CD14-positive monocyte (primary cell): ENCODE data around the gene TMEM151A. TPM values are rescaled to one million over a fixed set of nuclear protein-coding genes. Genes with fewer than 3 reads are reported as not detected.

Experiments
- DNase-seq, 3 donors: peaks; one replicate each; pipeline ENCODE4 v3.0.0-alpha.2; 2011 to 2022
- H2AFZ ChIP-seq: 2 replicates; pipeline ENCODE4 v1.6.0; 2012; ENCODE audit warnings: mild to moderate bottlenecking, low read depth, low read length, inconsistent platforms; ENCODE audit not compliant: insufficient read depth, poor library complexity, severe bottlenecking
- H3K27ac ChIP-seq, 2 donors: 1 replicate in 1 of 2; 2 replicates in 1 of 2; pipeline ENCODE4 v1.5.1; 2012 to 2013; ENCODE audit warnings: low read length in 2 of 2, control low read depth in 1 of 2, inconsistent platforms in 1 of 2, low read depth in 1 of 2, mild to moderate bottlenecking in 1 of 2
- H3K27me3 ChIP-seq, 2 donors: one replicate each; pipeline versions ENCODE4 v1.6.0 to v1.6.1; 2011 to 2013; ENCODE audit warnings: low read length in 2 of 2; ENCODE audit not compliant: control insufficient read depth in 2 of 2, insufficient read depth in 2 of 2
- H3K36me3 ChIP-seq, 2 donors: replicated peaks in 1 of 2; 1 replicate in 1 of 2; 2 replicates in 1 of 2; pipeline versions ENCODE4 v1.5.1 to v1.6.1; 2012 to 2013; ENCODE audit warnings: low read length in 2 of 2, control low read depth in 1 of 2, inconsistent platforms in 1 of 2, mild to moderate bottlenecking in 1 of 2; ENCODE audit not compliant: insufficient read depth in 2 of 2, control insufficient read depth in 1 of 2
- H3K4me1 ChIP-seq, 2 donors: 1 replicate in 1 of 2; 2 replicates in 1 of 2; pipeline versions ENCODE4 v1.5.1 to v1.6.1; 2012 to 2013; ENCODE audit warnings: low read length in 2 of 2, control low read depth in 1 of 2, inconsistent platforms in 1 of 2, mild to moderate bottlenecking in 1 of 2, moderate library complexity in 1 of 2; ENCODE audit not compliant: insufficient read depth in 2 of 2, control insufficient read depth in 1 of 2
- H3K4me2 ChIP-seq: replicated peaks from 2 replicates; pipeline ENCODE3; 2012; ENCODE audit warnings: low read length, moderate library complexity, mild to moderate bottlenecking; ENCODE audit not compliant: poor library complexity, severe bottlenecking; ENCODE audit errors: extremely low read depth
- H3K4me3 ChIP-seq, 3 experiments: fragments of 200-600 bp in 1 of 3; sonication (generic) in 1 of 3; replicated peaks in 1 of 3; 1 replicate in 2 of 3; 2 replicates in 1 of 3; pipeline ENCODE4 v1.5.1; 2011 to 2013; ENCODE audit warnings: low read length in 3 of 3, mild to moderate bottlenecking in 3 of 3, control low read depth in 2 of 3, low read depth in 2 of 3, inconsistent platforms in 1 of 3, moderate library complexity in 1 of 3
- H3K79me2 ChIP-seq: 2 replicates; pipeline ENCODE4 v1.6.0; 2012; ENCODE audit warnings: mild to moderate bottlenecking, control low read depth, inconsistent platforms, low read length, moderate library complexity; ENCODE audit not compliant: insufficient read depth
- H3K9ac ChIP-seq: 2 replicates; pipeline ENCODE4 v1.6.0; 2017; ENCODE audit warnings: low read length, mild to moderate bottlenecking; ENCODE audit not compliant: insufficient read depth, poor library complexity, severe bottlenecking
- H3K9me3 ChIP-seq, 2 donors: replicated peaks in 1 of 2; 1 replicate in 1 of 2; 2 replicates in 1 of 2; pipeline versions ENCODE4 v1.5.1 to v1.6.1; 2012 to 2013; ENCODE audit warnings: low read length in 2 of 2, control low read depth in 1 of 2; ENCODE audit not compliant: control insufficient read depth in 1 of 2, insufficient read depth in 1 of 2
- H4K20me1 ChIP-seq: 2 replicates; pipeline ENCODE4 v1.6.0; 2012; ENCODE audit warnings: mild to moderate bottlenecking, low read length, control low read depth, moderate library complexity; ENCODE audit not compliant: insufficient read depth
- H3K27ac Mint-ChIP-seq, 7 donors: one replicate each; pipeline ENCODE4 v1.8.0; 2020; ENCODE audit warnings: mild to moderate bottlenecking in 7 of 7, mixed read lengths in 7 of 7, moderate library complexity in 6 of 7, inconsistent platforms in 2 of 7
- H3K27me3 Mint-ChIP-seq, 3 donors: one replicate each; pipeline ENCODE4 v1.8.0; 2021 to 2022; ENCODE audit warnings: low read depth in 3 of 3, mild to moderate bottlenecking in 3 of 3, mixed read lengths in 3 of 3, moderate library complexity in 3 of 3, inconsistent platforms in 1 of 3
- H3K36me3 Mint-ChIP-seq, 2 donors: one replicate each; pipeline ENCODE4 v1.8.0; 2020; ENCODE audit warnings: mixed read lengths in 2 of 2, inconsistent platforms in 1 of 2, mild to moderate bottlenecking in 1 of 2
- H3K4me1 Mint-ChIP-seq: one replicate; pipeline ENCODE4 v1.8.0; 2020; ENCODE audit warnings: mild to moderate bottlenecking, mixed read lengths
- H3K4me3 Mint-ChIP-seq, 2 donors: one replicate each; pipeline ENCODE4 v1.8.0; 2020; ENCODE audit warnings: mild to moderate bottlenecking in 2 of 2, mixed read lengths in 2 of 2, moderate library complexity in 1 of 2
- H3K9me3 Mint-ChIP-seq, 7 donors: one replicate each; pipeline ENCODE4 v1.8.0; 2020 to 2022; ENCODE audit warnings: mixed read lengths in 7 of 7, mild to moderate bottlenecking in 6 of 7, moderate library complexity in 6 of 7, inconsistent platforms in 2 of 7
- WGBS: methylation state at CpG from one replicate; pipeline ENCODE4 v1.1.5; 2013; ENCODE audit warnings: missing lambda C conversion rate; ENCODE audit not compliant: insufficient coverage; 5-methylcytosine and 5-hydroxymethylcytosine counted together
- intact Hi-C, 2 donors: fragments of 100-400 bp; cut with micrococcal nuclease; formaldehyde crosslinking; loops; one replicate each; pipeline versions ENCODE4 v1.15.0 to v1.15.1; 2023
- polyA plus RNA-seq, 3 donors: library from polyadenylated mRNA; depleted of rRNA in 1 of 3; unstranded in 2 of 3; stranded (reverse) in 1 of 3; fragments of 300-500 nt in 2 of 3; fragments of >200 nt in 1 of 3; fragmentation: Illumina TruSeq in 2 of 3; gene quantifications; 1 replicate in 2 of 3; 2 replicates in 1 of 3; pipeline ENCODE4 v1.2.3, GENCODE V29; 2012 to 2021
- TF ChIP-seq, protein P1 (sequence below): fragments of 200-600 bp; IDR thresholded peaks from one replicate; pipeline ENCODE4 v1.8.0; 2022; ENCODE audit warnings: antibody characterized with exemption, mild to moderate bottlenecking

The TMEM151A gene
- polyA plus RNA-seq, 3 donors = not detected

GRCh38 chr11:66341502-66342126, 49.9 kb downstream of the TMEM151A start:
- no peak overlapping the region for H3K4me3 Mint-ChIP-seq
- WGBS = 97% methylated on average over 13 of the region's 21 CpGs
- H3K36me3 Mint-ChIP-seq = peaks cover 53 to 61% of the 10 kb centered on the region in 2 donors
- Histone ChIP-seq H3K4me2 (no peak overlapping the region), H3K4me1 (peaks cover 27 to 35% of the 10 kb centered on the region in 2 donors), H3K36me3 (peaks cover 50 to 68% of the 10 kb centered on the region in 2 donors), H4K20me1 (peaks cover 32% of the 10 kb centered on the region), H2AFZ (no peak overlapping the region), H3K27ac (no peak overlapping the region), H3K4me3 (no peak overlapping the region), H3K27me3 (peaks cover 0 to under 1% of the 10 kb centered on the region in 2 donors), H3K9me3 (no peaks in the 10 kb centered on the region), H3K79me2 (peaks cover 23% of the 10 kb centered on the region), H3K9ac (no peak overlapping the region)
- DNase-seq = peak in 1 of 3 donors; percentile 3
- H3K27ac Mint-ChIP-seq = no peak overlapping the region
- TF ChIP-seq, protein P1, sequence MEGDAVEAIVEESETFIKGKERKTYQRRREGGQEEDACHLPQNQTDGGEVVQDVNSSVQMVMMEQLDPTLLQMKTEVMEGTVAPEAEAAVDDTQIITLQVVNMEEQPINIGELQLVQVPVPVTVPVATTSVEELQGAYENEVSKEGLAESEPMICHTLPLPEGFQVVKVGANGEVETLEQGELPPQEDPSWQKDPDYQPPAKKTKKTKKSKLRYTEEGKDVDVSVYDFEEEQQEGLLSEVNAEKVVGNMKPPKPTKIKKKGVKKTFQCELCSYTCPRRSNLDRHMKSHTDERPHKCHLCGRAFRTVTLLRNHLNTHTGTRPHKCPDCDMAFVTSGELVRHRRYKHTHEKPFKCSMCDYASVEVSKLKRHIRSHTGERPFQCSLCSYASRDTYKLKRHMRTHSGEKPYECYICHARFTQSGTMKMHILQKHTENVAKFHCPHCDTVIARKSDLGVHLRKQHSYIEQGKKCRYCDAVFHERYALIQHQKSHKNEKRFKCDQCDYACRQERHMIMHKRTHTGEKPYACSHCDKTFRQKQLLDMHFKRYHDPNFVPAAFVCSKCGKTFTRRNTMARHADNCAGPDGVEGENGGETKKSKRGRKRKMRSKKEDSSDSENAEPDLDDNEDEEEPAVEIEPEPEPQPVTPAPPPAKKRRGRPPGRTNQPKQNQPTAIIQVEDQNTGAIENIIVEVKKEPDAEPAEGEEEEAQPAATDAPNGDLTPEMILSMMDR = no peak
- no peaks in the 10 kb centered on the region for H3K9me3 Mint-ChIP-seq
- H3K4me1 Mint-ChIP-seq = peaks cover 29% of the 10 kb centered on the region
- no peaks in the 10 kb centered on the region for H3K27me3 Mint-ChIP-seq
- intact Hi-C loops = no loop called here

DNA sequence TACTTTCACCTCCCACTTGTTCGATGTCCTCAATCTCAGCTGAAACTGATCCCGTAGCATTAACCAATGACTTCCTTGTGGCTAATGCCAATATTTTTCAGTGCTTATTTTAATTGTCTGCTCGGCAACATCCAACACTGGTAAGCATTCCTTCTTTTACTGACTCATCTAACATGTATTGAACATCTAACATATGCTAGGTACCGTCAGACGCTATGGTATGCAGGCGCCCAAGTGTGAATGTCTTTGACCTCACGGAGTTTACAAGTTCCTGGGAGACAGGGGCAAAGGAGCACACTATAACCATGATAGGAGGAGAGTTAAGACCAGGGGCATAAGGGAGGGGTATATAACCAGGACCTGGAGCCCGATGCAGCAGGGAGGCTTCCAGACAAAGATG, 51.5 kb downstream of the TMEM151A start:
- 96% methylated on average over 3 of the region's 8 CpGs for WGBS
- no peak overlapping the region for H3K4me3 Mint-ChIP-seq
- no peak overlapping the region for H2AFZ ChIP-seq
- peaks cover 0 to 6% of the 10 kb centered on the region in 2 donors for H3K27me3 ChIP-seq
- no peaks in the 10 kb centered on the region for H3K9me3 Mint-ChIP-seq
- peaks cover 23% of the 10 kb centered on the region for H3K79me2 ChIP-seq
- TF ChIP-seq, protein P1 = no peak
- no peak overlapping the region for H3K4me3 ChIP-seq
- DNase-seq = no peak
- H3K9ac ChIP-seq = no peak overlapping the region
- H3K36me3 ChIP-seq = peaks cover 40 to 56% of the 10 kb centered on the region in 2 donors
- no peak overlapping the region for H3K27ac ChIP-seq
- peaks cover 43 to 51% of the 10 kb centered on the region in 2 donors for H3K36me3 Mint-ChIP-seq
- no peak overlapping the region for H3K4me2 ChIP-seq
- H4K20me1 ChIP-seq = peaks cover 27% of the 10 kb centered on the region
- H3K9me3 ChIP-seq = no peaks in the 10 kb centered on the region
- H3K27me3 Mint-ChIP-seq = peaks cover 0 to 11% (median 5%) of the 10 kb centered on the region in 3 donors
- H3K4me1 ChIP-seq = peaks cover 33 to 38% of the 10 kb centered on the region in 2 donors
- peaks cover 29% of the 10 kb centered on the region for H3K4me1 Mint-ChIP-seq
- H3K27ac Mint-ChIP-seq = peak overlapping the region in 3 of 7 donors; percentile 26 to 62 (median 37)
- intact Hi-C loops = no loop called here
